Non-pigmented ciliary epithelial cell (primary cell): ENCODE measurements around the gene MYL3.

Source experiments
- DNase-seq: peaks from one replicate; pipeline ENCODE4 v3.0.0-alpha.2; 2010; ENCODE audit warnings: low read depth

MYL3 gene

GRCh38 chr3:46849686-46850467, 13.4 kb downstream of the MYL3 start:
- DNase-seq = no peak

GRCh38 chr3:46849045-46849631, 14.1 kb downstream of the MYL3 start:
- DNase-seq = no peak

GRCh38 chr3:46848271-46849044, 14.8 kb downstream of the MYL3 start:
- DNase-seq = no peak

- no peak for DNase-seq
Observed at GRCh38 chr3:46847744-46848143, 15.5 kb downstream of the MYL3 start.

- DNase-seq = no peak
Observed at GRCh38 chr3:46846624-46847542, 16.4 kb downstream of the MYL3 start.

GRCh38 chr3:46845860-46846623, 17.2 kb downstream of the MYL3 start:
- DNase-seq = no peak

- peak; percentile 9 for DNase-seq
Observed at GRCh38 chr3:46845397-46845859, 17.8 kb downstream of the MYL3 start.

- no peak for DNase-seq
Observed at GRCh38 chr3:46844881-46845312, 18.3 kb downstream of the MYL3 start.

GRCh38 chr3:46844397-46844796, 18.8 kb downstream of the MYL3 start:
- DNase-seq = no peak

GRCh38 chr3:46843508-46843907, 19.7 kb downstream of the MYL3 start:
- DNase-seq = no peak

GRCh38 chr3:46840491-46840890, 22.8 kb downstream of the MYL3 start:
- DNase-seq = no peak

GRCh38 chr3:46838301-46838700, 24.9 kb downstream of the MYL3 start:
- DNase-seq = no peak

- no peak for DNase-seq
Observed at GRCh38 chr3:46835491-46835890, 27.8 kb downstream of the MYL3 start.

- no peak for DNase-seq
Observed at GRCh38 chr3:46835054-46835453, 28.2 kb downstream of the MYL3 start.

- no peak for DNase-seq
Observed at GRCh38 chr3:46833346-46834300, 29.6 kb downstream of the MYL3 start.

GRCh38 chr3:46831841-46832240, 31.4 kb downstream of the MYL3 start:
- DNase-seq = no peak

GRCh38 chr3:46831316-46831715, 31.9 kb downstream of the MYL3 start:
- no peak for DNase-seq

GRCh38 chr3:46830801-46831200, 32.4 kb downstream of the MYL3 start:
- no peak for DNase-seq

- no peak for DNase-seq
Observed at GRCh38 chr3:46829699-46830208, 33.5 kb downstream of the MYL3 start.

GRCh38 chr3:46825450-46825849, 37.8 kb downstream of the MYL3 start:
- no peak for DNase-seq
